GM19328 (cell line): Measurements from ENCODE around the gene GNRH2.
"Not testable (repeated sequence)": the region's sequence is repeated elsewhere in the genome, so short reads cannot be mapped to it uniquely, and the experiment has no call there.

Experiments used
- ATAC-seq: cut with Tn5 transposase; IDR thresholded peaks from one replicate; pipeline ENCODE4 v1.9.1; 2021; ENCODE audit warnings: mild to moderate bottlenecking, moderate library complexity; ENCODE audit not compliant: unreplicated experiment

Gene GNRH2

DNA sequence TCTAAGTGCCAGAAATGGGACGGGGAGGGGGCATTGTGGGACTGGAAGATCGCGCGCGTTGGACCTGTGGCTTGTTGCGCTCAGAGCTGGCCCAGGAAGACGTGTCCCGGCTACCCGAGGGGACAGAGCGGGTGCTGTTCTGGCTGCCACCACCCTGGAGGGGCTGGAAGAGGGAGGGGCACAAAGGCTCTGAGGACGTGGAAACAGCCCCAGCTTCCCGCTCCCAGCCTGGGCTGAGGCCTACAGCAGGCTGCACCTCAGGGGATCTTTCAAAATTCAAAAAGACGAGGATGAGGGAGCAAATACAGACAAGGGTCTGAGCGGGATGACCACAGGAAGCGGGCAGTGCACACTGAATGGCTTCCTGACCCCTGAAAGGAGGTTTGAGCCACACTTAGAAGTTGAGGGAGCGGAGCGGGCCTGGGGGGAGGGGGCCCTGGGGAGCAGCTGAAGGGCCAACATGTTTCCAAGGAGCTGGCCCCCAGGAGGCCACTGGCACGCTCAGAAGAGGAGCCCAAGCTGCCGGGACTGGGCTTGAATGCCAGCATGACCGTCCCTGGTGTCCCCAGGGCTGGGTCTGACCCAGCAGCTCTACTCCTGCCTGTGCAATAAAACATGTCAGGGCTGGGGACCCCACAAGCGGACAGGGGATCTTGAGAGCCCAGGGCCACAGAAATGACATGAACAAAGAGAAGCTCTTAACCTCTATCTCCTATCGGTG is 29.3 kb downstream of the GNRH2 start:
- no peak for ATAC-seq

DNA sequence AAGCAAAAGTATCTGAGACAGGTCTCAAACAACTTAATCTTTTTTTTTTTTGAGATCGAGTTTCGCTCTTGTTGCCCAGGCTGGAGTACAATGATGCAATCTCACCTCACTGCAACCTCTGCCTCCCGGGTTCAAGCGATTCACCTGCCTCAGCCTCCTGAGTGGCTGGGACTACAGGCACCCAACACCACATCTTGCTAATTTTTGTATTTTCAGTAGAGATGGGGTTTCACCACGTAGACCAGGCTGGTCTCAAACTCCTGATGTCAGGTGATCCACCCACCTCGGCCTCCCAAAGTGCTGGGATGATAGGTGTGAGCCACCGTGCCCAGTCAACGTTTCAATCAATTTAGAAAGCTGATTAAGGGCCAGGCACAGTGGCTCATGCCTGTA is 29.8 kb downstream of the GNRH2 start:
- not testable (repeated sequence) for ATAC-seq

DNA sequence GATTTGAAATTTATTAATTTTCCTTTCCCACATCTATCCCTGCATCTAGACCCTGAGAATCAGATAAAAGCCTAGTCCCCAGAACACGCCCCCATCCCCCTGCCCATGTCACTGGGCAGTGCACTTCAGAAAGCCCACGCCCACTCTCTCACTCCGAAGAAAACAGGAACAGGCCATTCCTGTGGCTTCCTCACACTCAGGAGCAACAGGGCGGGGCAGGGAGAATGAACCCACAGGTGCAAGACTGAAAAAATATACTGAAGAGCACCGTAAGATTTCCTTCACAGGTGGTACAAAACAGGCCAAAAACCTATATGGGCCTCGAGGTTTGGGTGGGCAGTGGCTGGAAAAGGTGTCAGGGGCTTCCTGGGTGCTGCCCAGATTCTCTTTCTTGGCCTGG is 31.4 kb downstream of the GNRH2 start:
- no peak for ATAC-seq

- ATAC-seq = not testable (repeated sequence)
Measured at GRCh38 chr20:3075315-3075714, 31.9 kb downstream of the GNRH2 start.

- no peak for ATAC-seq
Measured at GRCh38 chr20:3077618-3078134, 34.3 kb downstream of the GNRH2 start.

DNA sequence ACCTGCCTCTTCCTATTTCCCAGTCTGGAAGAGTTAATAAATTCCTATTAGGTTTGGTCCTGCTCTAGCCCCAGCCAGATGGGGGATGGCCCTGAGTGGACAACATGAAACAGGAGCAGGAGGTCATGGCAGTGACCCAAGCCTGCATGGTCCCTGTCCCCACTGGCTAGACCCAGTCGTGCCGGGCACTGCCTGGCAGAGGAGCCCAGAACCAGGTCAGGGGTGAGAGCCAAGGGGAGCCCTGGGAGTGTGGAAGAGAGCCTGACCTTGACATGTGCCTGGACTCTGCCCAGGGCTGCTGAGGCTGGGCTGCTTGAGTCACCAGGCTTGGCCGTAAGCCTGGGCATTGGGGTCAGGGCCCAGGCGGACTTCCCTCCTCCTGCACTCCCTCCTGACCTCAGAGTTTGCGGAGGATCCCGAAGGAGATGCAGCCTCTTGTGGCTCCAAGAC is 37.5 kb downstream of the GNRH2 start:
- no peak for ATAC-seq

DNA sequence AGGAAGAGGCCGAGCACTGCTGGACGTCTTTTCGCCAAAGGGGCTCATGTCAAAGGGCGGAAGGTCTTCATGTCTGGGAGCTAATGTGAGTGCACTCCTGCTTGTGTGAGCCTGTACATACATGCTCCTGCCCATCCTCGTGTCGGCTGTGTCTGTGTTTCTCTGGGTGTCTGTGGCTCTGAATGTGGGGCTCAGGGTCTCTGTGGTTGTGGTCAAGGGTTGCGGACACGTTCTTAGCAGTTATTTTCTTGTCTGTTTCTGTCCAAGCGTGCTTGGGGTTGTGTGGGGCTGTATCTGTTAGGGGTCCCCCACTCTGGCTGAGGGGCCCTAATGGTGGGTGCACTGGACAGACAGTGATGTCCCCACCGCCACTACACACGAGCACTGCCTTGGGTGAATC is 38.2 kb downstream of the GNRH2 start:
- no peak for ATAC-seq

- ATAC-seq = no peak
Measured at GRCh38 chr20:3082306-3082951, 39.0 kb downstream of the GNRH2 start.

DNA sequence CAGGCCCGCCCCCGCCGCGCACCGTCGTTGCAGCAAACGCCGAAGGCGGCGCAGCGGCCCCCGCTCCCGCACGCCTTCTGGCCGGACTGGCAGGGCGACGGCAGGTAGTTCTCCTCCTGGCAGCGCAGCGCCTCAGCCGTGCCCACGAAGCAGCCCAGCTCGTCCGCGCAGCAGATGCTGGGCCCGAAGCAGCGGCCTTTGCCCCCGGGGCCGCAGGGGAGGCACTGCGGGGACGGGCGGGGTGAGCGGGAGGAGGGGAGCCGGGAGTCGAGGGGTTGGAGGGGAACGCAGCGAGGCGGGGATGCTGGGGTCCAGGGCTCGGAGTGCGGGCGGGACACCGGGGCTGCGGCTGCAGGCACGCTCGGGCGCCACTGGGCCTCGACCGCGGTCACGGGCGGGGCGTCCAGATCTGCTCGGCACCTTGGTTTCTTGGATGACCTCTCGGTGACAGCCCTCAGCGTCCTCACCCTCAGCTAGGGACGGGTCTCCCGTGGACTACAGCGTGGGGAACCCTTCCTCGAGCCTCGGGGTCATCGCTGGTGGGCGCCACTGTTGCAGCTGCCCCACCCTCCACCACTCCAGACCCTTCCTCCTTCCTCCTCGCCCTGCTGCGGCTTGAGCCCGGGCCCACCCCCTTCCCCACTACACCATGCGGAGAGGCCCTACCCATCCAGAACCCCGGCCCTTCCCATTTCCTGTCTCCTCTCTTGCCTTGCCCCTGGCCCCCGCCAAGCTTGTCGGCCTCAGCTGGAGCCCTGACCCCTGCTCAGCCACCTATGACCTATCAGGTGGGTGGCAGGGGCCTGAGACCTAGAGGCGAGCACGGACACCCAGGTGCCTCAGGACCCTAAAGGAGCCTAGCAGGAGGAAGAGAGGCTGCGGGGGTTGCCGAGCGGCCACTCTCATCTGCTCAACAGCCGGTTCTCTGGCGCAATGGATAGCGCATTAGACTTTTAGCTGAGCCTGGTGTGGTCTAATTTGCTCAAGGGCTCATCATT is 39.8 kb downstream of the GNRH2 start:
- no peak for ATAC-seq

DNA sequence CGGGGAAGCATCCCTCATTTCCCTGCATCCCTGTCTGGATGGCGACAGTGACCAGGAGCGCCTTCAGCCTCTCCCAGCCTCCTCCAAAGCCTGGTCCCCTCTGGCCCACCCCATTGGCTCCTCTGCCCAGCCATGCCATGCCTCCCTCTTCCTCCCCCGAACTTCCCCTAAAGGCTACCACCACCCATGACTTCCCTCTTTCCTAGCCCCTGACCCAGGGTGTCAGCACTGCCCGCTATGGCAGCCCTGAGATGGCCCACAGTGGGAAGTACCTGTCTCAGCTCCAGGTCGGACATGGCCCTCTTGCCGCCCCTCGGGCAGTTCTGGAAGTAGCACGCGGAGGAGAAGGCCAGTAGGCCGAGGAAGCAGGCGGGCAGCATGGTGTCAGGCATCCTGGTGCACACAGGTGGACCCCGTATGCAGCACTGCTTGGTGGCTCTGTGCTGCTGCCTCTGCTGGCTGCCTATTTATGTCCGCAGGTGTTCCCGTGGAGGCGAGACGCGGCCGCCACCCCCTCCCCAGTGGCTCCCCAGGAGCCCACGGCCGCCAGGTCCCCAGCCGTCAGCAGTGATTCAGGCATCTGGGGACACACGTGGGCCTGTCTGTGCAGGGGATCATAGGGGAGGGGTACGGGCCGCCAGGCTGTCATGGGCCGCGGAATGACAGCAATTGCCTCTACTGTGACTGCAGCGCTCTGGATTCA is 41.0 kb downstream of the GNRH2 start, which contains the start of gene AVP:
Gene AVP, minus strand, starts transcription at position 442 of the 703 bp plus-strand sequence. Its CDS starts 50 bp downstream, at position 392.
- no peak for ATAC-seq

DNA sequence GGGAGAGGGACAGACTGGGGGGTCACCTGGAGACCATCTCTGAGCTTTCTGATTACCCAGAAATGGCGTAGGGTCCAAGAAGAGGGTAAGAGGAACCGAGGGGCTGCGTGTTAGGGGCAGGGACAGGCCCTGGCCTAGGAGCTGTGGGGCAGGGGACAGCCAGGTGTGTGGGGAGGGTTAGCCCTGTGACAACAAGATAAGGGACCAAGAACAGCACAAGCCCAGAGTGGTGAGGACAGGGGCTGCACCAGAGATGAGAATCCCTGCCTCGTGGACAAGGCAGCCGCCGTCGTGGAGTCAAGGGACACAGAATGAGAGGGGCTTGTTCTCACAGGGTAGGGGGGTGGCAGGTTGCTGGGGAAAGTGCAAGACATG is 41.6 kb downstream of the GNRH2 start:
- no peak for ATAC-seq

DNA sequence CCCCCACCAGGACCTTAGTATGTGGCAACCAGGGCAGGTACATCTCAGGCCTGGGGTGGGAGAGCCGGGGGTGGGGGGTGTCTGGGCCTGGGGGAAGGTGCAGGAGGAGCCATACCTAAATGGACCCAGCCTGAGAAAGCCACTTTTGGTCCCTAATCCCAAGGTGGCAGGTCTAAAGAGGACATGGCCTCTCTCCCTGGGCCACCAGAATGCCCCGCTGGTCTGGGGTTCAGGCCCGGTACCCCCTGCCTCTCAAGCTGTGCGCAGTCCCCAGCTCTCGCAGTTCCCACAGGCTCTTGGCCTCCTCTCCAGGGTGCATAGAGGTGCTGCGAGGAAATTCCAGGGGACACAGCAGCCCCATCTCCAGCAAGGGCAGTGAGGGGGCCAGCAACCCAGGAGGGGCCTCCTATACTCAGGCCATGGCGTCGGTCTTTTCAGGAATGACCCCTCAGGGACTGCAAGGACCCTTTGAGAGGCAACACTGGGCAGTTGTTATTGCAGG is 42.2 kb downstream of the GNRH2 start:
- ATAC-seq = no peak

GRCh38 chr20:3088031-3088430 is 44.6 kb downstream of the GNRH2 start:
- no peak for ATAC-seq

DNA sequence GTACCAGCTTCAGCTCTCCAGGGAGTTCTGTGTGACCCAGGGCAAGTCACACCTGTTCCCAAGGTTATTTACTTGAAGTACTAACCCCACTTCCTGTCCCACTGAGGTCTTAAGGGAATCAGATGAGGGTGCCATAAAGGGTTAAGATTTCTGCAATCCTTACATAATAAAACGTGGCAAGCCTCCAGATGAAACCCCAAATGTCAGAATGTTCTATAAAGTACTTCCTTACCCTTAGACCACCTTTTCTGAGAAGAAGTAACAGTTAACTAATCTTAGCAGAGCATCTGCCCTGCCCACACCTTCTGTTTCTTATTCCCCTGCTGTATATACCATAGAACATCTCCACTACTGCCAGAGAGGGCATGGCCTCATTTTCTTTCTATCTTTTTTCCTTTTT is 47.1 kb downstream of the GNRH2 start:
- no peak for ATAC-seq

DNA sequence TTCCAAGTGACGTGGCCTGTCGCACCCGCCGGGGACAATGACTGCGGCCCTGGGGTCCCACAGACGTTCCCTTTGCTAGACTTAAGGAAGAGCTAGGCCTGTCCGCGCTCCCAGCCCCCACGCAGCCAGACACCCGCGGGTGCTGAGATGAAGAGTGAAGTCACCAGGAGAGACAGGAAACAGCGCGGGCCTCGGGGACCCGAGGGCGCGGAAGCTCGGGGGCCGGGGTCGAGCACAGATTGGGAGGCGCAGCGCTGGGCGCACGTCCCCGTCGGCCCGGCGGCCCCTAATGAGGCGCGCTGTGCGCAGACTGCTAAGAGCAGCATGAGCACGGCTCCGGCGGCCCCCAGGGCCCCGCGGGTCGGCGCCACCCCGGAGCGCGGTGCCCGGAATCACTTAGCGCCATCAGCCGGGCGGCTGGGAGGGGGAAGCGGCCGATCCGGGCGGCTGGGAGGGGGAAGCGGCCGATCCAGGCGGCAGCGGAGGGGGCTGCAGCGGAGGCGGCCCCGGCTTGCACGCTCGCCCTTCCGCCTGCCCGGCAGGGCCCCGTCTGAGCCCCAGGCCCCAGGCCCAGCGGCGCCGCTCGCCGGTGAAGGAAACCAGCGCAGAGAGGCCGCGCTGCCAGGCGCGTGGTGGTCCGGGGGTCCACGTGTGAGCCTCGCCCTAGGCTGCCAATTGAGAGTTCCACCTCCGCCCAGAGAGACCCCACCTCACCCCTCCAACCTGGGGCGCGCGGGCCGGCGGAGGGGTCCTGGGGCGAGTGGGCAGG is 49.4 kb downstream of the GNRH2 start:
- ATAC-seq = no peak

DNA sequence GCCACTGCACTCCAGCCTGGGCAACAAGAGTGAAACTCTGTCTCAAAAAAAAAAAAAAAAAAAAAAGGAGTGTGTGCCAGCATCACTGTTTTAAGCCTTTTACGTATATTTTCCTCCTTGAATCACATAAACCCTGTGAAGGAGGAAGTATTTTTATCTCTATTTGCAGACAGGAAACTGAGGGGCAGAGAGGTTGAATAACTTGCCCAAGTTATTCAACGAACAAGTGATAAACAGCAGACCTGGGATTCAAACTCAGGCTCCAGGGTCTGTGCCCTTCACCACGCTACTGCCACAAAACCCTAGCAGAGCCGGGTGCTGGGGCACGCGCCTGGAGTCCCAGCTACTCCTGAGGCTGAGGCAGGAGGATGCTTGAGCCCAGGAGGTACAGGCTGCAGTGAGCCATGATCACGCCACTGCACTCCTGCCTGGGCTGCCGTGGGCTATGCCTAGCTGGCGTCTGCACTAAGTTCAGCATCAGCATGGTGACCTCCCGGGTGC is 50.5 kb downstream of the GNRH2 start:
- no peak for ATAC-seq

DNA sequence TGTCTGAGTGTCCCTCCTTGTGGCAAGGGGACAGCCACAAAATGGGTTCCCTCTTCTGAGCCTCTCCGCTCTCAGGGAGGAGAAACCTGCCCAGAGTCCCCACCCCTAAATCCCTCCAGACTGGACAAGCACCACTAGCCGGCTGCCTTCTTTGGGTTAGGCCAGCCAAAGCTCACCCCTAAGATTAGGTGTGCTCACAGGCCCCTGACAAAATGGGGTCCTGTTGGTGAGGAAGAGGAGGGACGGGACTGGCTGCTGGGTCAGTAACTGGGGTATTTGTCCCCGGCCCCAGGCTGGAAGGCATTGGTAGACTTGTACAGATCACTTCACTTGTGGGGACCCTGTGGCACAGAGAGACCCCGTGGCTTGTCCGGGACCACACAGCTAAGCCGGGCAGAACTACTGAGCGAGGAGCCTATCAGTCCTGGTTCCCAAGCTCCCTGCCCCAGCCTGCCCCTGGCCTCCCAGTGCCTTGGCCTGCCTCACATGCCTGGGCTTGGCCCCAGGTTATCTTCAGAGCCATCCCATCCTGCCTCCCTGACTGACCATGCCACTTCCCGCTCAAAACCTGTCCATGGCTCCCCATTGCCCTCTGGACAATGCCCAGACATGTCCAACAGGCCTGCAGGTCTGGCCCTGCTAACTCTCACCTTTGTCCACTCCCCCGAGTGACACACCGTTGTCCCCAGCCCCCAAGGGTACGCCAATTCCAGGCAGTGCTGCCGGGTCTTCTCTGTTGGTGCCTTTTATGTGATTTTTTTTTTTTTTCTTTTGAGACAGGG is 51.6 kb downstream of the GNRH2 start:
- no peak for ATAC-seq
